Measurements from ENCODE around the gene PPP1R9B.

The PPP1R9B gene

DNA sequence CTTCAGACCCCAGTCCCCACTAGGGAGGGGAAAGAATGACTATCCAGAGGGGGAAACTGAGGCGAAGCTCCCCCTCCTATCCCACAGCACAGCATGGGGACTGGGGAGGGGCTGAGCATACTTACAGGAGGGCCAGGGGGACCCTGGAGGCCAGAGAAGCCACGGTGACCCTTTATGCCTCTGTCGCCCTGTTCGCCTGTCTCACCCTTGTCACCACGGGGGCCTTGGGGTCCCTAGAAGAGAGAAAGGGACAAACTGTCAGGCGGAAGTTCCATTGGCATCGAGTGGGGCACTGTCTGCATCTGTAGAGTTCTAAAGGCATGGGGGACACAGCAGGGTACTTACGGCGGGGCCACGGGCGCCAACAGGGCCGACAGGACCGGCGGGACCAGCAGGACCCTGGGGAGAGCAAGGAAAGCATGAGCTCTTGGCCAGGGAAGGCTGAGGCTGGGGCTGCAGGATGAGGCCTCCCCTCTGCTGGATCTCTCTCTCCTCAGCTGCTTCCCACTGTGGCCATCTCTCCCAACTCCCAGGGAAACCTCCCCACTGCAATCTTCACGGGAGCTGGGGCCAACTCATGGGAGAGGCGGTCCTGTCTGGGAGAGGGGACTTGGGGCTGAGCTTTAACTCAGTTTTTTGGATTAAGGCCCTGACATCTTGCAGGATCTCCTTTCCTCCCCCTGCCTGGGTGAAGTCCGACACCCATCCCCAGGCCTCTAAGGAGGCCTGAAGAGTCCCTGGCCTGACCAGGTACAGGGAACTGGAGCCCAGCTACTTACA is 37.5 kb upstream of the PPP1R9B start:
- no peak for DNase-seq

DNA sequence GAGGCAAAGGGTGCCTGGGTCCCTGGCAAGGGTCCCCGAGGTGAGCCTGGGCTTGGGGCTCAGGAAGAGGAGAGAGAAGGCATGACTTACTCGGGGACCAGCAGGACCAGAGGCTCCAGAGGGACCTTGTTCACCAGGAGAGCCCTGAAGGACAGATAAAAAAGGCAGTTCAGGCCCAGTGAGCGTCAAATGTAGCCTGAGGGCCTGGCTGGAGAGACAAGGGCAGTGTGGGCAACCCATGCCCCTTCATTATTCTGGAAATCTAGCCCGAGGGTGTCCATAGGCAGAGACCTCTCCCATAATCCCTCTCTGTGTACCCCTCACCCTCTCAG is 36.9 kb upstream of the PPP1R9B start:
- no peak for DNase-seq

DNA sequence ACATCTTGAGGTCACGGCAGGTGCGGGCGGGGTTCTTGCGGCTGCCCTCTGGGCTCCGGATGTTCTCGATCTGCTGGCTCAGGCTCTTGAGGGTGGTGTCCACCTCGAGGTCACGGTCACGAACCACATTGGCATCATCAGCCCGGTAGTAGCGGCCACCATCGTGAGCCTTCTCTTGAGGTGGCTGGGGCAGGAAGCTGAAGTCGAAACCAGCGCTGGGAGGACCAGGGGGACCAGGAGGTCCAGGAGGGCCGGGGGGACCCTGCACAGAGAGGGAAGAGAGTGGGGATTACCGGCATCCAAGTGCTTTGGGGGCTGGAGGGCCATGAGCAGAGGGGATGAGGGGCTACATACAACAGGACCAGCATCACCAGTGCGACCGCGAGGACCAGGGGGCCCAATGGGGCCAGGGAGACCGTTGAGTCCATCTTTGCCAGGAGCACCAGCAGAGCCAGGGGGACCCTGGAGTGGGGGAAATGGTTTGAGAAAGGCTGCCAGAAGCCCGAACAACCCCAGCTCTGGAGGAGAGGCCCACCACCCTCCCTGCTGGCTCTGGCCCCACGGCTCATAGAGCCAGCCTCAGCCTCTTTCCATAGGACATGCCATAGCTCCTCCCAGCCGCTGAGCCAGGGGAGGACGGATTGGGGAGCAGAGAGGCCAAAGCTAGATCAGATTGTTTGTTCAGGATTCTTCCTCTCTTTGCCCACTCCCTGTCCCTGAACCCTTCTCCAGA is 36.4 kb upstream of the PPP1R9B start:
- DNase-seq = no peak

DNA sequence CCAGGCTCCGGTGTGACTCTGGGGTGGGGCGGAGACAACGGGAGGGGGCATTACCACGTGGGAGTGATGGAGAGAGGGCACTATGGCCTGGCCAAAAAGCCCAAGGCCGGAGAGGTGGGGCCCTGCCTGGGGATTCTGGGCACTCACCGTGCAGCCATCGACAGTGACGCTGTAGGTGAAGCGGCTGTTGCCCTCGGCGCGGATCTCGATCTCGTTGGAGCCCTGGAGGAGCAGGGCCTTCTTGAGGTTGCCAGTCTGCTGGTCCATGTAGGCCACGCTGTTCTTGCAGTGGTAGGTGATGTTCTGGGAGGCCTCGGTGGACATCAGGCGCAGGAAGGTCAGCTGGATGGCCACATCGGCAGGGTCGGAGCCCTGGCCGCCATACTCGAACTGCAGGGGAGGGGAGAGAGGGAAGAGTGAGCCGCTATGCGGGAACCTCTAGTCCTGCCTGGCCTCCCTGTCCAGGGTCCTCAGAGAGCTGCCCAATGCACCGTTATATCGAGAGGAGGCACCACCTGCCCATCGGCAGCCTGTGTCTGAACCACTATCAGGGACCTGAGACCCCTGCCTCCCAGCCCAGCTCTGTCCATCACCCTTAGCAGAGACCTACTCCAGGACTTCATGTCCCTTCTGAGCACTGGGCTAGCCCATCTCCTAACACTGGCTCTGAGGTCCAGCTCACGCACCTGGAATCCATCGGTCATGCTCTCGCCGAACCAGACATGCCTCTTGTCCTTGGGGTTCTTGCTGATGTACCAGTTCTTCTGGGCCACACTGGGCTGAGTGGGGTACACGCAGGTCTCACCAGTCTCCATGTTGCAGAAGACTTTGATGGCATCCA is 35.4 kb upstream of the PPP1R9B start:
- DNase-seq = no peak

DNA sequence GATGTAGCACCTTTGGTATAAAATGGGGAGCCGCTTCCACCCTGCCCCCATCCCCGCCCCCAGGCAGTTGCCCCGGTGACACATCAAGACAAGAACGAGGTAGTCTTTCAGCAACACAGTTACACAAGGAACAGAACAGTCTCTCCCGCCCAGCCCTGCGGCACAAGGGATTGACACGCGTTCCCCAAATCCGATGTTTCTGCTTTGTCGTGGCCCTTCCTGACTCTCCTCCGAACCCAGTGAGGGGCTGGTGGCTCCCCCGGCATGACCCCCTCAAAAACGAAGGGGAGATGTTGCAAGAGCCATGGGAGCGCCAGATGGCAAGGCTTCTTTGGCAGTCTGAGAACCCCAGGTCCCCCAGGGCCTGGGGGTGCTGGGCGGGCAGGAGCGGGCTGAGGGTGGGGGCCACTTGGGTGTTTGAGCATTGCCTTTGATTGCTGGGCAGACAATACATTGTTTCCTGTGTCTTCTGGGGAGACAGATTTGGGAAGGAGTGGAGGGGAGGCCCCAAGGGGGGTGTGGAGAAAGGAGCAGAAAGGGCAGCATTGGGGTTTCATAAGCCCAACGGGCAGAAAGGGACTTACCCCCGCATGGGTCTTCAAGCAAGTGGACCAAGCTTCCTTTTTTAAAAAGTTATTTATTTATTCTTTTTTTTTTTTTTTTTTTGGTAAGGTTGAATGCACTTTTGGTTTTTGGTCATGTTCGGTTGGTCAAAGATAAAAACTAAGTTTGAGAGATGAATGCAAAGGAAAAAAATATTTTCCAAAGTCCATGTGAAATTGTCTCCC is 34.3 kb upstream of the PPP1R9B start:
- DNase-seq = no peak

DNA sequence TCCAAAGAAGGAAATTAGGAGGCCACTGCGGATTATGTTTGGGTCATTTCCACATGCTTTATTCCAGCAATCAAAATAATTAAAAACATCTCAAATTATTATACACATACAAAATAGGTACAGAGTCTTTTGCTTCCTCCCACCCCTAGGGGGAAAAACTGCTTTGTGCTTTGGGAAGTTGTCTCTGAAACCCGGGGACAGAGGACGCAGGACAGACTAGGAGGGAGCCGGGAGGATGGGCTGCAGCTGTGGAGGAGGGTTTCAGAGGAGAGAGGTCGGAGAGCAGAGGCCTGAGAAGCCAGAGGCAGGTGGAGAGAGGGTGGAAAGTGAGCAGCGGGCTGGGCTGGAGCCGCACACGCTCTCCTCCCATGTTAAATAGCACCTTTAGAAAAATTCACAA is 33.6 kb upstream of the PPP1R9B start:
- no peak for DNase-seq

DNA sequence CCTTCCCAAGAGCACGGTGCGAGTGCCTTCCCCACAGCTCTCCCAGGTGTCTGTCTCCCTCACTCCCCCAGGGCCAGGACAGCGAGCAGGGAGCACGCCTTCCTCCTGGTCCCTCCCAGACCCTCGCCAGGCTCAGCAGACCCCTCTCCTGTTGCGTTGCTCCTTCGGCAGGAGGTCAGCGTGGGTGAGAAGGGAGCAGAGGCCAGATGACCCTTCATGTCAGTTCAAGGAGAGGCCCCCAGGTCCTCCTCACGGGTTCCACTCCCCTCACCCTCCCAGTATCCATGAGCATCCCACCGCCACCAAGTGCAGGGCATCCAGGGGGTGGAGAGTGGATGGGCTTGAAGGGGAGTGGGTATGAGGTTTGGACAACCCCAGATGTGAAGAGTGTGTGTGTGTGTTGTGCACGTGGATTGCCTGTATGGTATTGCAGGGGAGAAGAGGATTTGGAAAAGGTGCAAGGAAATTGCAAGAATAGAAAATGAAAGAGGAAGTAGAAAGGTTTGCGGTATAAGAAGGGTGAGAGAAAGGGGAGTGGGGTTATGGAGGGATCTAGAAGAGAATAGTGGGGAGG is 33.0 kb upstream of the PPP1R9B start:
- peak; percentile 44 for DNase-seq

DNA sequence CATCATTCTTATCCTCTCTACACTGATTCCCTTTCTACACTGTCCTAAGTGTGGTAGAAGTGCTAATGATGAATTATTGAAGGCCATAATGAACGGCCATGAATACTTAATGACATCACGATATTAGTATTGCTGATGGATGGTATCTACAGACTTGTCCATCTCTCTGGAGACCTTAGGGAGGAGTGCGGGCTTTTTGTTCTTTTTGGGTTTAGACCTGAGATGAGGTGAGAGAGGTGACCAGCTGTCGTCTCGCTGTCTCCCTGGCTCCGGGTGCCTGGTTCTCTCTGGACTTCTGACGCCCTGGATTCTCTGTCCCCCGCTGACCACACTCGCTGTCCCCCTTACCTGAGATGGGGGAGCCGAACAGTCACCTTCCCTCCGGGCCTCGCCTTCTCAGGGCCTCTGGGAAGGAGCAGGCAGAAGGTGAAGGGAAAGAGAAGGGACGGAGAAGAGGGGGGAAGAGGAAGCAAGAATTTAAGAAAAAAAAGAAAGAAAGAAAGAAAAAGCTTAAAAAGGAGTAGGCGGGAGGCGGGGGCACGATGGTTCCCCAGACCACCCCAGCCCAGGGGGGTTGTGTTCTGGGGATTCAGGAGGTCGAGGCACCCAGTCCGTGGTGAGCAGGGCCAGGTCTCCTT is 32.4 kb upstream of the PPP1R9B start:
- no peak for DNase-seq

DNA sequence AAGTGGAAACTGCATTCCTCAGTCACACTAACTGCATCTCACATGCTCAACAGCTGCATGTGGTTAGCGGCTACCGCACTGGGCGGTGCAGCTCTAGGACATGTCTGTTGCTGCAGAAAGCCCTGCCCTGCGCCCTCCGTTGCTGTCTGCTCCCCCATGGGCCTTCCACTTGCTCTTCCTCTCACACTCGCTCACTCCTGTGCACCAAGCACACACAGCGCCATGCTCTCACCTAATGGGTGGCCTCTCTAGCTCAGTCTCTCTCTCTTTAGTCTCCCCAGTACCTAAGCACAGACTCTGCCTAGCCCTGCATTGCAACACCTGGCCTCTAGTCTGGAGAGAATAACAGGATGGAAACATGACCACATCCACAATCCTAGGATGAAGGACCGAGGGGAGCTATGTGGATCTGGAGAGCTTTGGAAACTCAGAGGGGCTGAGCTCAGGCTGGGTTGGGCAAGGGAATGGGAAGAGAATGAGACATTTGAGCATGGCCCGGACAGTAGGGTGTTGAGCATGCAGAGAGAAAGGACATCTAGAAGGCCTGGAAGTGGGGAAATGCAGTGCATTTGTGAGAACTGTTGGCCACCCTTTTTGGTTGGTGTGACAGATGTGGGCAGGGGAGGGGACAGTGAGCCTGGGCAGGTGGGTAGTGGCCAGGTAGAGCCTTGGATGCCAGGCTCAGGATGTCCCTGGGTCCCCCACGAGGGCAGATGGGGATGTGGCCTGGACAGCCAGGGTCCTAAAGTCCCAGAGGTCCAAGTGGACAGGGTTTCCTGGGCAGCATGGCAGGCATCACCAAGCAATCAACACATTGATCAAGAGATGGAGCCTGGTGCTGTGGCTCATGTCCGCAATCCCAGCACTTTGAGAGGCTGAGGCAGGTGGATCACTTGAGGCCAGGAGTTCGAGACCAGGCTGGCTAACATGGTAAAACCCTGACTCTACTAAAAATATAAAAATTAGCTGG is 31.4 kb upstream of the PPP1R9B start:
- DNase-seq = no peak

DNA sequence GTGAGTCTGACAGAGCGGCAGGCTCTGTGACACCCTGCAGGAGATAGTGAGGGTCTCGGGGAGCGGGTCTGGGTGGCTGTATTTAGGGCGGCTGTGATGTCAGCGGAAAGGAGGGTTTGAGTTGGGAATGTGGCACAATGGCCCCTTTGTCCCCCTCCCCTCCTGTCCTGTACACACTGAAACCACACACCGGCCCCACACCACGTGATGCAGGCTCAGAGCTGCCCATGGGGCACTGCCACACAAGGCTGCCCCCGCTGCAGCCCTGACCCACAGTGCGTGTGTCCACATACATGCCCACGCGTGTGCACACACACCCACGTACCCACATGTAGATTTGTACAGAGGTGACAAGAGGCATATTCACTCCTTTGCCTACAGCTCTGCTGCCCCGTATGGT is 30.7 kb upstream of the PPP1R9B start:
- no peak for DNase-seq

DNA sequence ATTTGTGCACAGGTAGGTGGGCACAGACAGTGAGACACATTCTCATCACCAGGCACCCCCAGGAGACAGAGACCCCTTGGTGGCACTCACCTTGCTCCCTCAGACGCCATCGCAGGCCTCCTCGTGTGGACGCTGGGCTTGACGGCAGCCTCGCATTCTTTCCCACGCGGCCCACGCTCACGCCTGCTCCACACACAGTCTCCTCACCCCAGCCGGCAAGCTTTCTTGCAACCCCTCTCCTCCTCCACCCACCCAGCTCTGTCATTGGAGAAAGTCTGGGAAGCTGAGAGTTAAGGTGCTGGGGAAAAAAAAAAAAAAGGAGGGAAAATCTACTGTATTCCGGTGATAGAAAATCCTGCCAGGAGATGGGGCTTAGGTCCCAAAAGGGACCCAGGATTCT is 30.1 kb upstream of the PPP1R9B start:
- no peak for DNase-seq

DNA sequence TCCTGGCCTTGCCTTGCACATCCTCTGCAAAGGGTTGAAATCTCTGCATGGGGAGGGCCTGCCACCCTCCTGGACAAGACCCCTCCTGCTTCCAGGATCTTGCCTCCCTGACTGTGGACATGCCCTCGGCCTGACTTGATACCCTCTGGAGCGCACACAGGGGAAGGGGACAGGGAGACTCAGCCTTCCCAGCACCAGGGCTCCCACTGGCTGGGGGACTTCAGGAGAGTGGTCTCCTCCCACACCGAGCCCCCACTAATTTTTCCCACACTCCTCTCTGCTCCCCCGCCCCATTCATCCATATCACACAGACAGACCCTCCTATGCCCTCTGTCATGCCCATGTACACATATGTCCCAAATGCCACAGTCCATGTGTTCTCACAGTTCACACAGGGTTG is 29.6 kb upstream of the PPP1R9B start:
- DNase-seq = no peak

DNA sequence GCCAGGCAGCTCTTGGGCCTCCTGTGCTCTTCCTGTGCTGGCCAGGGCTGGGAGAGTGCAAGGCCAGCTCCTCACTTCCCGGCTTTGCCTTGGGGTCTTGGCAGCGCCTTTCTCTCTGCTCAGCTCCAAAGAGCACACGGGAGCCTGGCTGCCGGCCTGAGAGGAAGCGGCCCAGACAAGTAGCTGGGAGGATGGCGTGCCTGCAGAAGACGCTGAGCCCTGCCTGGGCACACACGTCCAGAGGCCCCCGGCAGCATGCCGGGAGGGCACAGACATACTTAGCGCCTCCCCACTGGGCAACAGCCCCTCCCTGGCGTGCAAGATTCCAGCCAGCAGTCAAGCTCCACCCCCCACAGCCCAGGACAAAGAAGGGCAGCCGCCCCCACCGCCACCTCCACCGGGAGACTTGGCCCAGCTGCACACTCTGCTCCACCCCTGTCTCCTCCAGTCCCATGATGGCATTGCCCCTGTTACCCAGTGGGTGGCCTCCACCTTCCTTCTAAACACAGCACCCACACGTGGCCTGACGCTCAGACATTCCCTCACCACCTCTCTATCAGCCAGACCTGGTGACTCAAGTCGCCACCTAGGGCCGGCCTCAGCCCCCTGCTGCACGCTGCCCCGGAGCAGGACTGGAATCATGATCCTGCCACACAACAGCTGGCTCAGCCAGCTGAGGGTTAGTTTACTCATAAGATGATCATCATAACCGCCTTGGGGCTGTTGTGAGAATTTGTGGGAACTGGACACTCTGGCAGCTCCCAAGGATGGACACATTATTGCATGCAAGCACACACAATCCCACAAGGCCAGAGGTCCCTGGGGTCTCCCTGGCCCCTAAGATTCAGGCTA is 27.7 kb upstream of the PPP1R9B start:
- DNase-seq = peak; percentile 91

DNA sequence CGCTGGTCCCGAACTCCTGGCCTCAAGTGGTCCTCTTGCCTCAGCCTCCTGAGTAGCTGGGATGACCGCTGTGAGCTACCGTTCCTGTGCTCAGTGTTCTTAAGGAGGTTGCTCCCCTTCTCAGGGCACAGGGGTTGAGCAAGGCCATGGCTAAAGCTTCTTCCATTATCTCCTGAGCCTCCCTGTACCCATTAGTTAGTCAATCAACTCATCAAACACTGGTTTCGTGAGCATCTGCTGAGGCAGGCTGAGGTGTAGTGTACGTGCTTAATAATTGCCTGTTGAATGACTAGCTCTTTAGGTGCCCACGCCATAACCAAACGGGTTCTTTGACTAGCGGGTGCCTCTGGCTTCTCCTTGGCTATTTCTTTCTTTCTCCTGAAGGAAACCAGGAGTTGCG is 27.0 kb upstream of the PPP1R9B start:
- no peak for DNase-seq

DNA sequence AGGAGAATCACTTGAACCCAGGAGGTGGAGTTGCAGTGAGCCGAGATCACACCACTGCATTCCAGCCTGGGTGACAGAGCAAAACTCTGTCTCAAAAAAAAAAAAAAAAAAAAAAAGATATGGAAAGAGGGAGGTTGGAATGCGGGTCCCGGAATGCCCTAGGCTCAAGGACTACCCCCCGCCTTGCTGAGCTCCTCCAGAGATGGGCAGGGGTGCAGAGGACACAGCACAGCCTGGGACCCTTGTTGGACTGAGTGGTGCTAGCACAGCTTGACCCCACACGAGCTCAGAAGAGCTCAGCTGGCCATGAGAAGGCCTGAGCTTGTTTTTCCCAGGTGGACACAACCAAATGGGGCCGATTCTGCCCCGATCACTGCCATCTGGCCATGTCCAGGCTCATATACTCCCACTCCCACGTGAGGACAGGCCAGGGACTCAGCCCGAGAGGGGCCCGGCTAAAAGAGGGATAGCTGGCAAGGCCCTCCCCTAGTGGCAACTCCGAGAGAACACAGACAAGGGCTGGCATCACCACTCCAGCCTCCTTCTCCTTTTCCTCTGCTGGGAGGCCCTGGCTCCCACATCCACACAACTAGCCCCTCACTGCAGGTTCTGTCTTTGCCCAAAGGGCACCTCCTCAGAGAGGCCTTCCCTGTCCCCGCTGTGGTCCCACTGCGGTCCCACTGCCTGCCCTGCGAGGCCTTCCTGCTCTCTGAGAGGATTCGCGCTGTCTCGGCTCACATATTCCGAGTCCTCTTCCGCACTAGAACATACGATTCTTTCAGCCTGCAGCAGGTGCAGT is 26.3 kb upstream of the PPP1R9B start:
- no peak for DNase-seq

DNA sequence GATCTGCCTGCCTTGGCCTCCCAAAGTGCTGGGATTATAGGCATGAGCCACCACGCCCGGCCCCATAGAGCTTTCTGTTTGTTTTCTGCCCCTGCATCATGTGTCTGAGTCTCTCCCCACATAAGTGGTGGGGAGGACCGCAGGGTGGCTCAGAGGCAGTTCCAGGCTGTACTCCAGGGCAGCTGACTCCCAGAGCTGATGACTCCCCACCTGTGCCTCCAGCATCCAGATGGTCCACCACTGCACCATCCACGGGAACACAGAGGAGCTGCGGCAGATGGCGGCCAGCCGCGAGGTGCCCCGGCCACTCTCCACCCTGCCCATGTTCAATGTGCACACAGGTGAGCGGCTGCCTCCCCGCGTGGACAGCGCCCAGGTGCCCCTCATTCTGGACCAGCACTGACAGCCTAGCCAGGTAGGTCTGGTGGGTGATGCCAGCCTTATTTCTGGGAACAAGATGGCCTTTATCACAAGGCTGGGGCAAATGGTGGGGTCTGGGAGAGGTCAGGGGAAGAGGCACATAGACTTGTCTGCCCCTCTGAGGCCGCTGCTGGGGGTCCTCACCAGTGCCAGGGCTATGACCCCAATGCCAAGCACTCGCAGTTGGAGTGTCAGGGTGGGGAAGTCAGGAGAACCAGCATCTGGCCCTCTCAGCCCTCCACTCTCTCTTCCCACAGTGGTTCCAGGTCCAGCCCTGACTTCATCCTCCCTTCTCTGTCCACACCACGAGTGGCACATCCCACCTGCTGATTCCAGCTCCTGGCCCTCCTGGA is 24.7 kb upstream of the PPP1R9B start:
- no peak for DNase-seq

DNA sequence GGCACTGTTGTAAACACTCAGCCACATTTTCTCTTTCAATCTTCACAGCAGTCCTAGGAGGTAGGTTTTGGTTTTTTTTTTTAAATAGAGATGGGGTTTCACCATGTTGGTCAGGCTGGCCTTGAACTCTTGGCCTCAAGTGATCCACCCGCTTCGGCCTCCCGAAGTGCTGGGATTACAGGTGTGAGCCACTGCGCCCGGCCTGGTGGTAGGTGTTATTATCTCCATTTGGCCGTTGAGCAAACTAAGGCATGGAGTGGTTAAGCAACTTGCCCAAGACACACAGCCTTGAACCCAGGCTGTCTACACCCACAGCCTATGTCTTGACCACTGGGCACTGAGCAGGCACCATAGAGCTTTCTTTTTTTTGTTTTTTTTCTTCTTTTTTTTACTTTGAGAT is 24.0 kb upstream of the PPP1R9B start:
- no peak for DNase-seq

DNA sequence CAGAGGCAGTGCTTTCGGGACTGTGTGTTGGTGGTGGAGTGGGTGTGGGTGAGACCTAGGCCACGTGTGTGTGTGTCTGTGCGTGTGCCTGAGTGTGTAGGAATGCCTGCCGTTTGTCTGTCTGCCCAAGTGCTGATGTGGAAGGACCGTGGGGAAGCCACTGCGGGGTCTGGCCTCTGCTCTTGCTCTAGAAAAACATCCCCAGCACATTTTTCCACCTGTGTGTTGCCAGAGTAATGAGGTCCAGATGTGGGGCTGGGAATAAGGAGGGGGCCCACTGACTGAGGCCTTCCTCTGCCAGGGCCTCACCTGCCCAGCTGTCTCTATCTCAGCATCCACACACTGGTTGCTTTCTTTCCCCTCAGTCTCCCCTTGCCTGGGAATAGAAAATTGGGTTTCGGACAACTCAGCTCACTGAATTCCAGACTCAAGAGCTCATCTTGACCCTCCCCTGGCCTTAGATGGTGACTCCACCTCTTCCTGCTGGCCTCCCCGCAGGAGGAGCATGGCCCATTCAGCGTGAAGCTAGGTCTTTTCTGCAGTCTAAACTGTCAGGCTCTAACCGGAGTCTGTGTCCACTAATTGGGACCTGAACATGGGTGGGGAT is 23.0 kb upstream of the PPP1R9B start:
- no peak for DNase-seq
